GM21367 (cell line): Measurements from ENCODE around the gene MMP11.

Experiments used
- ATAC-seq: cut with Tn5 transposase; IDR thresholded peaks from one replicate; pipeline ENCODE4 v1.9.1; 2021; ENCODE audit not compliant: unreplicated experiment

The MMP11 gene

DNA sequence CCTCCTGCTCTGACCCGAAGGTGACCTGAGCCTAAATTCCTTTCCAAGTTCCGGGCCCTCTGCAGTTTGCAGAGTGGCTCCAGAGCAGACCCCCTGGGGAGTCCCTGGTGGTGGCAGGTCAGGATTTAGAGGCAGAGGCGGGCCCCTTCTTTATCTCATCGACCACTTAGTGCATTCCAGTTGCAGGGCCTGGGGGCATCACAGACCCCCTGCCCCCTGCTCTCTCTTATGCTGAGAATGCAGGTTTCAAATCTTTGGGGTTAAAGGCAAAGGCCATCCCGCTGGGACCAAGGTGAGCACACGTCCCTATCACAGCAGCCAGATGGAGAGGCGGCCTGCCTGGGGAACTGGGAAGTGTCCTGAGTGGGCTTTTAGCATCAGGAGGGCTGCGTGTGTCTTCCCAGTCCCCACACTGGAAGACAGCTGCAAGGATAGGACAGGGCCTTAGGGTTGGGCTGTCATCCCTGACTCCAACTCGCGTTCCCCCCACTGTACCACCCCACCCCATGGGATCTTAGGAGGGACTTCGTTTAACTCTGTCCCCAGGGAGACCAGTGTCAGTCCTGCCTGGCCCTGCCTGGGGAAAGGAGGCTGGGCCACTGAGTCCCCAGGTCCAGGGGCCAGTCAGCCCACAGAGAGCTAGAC lies 54.8 kb downstream of the MMP11 start:
- ATAC-seq: no peak

DNA sequence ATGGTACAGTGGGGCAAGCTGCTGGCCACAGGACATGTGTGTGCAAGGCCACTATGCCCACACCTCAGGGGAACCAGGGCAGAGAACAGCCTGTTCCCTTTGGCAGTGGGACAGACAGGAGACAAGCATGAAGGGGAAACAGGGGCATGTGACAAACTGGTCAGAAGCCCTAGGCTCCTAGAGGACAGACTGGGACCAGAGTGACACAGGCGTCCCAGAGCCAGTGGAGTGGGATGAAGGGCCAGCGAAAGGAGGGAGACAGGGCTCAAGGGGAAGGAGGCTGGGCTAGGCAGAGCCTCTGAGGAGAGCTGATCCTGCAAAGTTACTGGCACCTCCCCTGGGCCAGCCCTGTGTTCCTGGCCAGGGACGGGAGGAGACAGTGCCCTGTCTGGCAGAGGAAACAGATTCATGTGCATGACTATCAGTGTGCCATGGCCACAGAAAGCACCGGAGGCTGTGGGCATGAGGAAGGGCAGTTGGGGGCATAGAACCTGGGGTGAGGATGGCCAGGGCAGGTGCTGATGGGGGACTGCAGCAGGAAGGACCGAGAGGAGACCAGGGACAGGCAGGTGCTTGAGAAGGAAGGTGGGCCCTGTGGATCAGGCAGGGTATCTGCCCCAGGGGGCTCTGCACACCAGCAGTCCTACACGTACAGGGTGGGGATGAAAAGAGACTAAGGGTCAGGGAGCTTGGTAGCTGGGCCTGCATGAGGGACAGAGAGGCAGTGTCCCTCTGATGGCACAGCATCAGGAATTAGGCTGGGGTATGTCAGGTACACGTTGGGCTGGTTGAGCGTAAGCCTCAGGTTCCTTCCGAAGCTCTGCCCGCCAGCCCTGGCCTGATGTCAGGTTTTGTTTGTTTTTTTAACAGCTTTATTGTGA lies 56.4 kb downstream of the MMP11 start:
- ATAC-seq: no peak

DNA sequence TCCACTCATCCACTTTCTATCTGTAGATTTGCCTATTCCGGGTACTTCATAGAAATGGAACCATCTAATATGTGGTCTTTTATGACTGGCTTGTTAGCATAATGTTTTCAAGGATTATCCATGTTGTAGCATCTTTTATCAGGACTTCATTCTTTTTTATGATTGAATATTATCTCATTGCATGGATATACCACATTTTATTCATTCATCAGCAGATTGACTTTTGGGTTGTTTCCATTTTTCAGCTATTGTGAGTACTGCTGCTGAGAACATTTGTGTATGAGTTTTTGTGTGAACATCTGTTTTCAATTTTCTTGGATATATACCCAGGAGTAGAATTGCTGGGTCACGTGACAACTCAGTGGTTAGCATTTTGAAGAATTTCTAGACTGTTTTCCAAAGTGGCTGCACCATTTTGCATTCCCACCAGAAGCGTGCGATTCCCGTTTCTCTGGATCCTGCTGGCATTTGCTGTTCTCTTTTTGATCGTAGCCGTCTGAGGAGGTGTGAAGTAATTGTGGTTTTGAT lies 57.3 kb downstream of the MMP11 start:
- no peak for ATAC-seq

DNA sequence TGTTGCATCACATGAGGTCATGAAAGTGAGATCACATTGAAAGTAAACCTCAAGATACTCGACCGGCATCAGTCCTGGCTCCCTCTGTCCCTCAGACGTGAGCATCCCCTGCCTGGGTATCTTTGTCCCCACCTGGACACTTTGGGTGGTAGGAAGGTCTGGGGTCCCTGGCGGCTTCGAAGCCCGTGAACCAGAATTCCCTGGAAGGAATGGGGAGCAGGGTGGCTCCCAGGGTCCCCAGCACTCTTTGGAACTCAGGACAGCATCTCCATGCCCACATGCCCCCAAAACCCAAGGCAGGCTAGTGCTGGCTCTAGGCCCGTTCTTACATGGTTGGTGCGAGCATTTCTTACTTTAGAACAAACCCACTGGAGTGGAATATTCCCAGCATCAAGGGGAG lies 58.6 kb downstream of the MMP11 start:
- no peak for ATAC-seq

DNA sequence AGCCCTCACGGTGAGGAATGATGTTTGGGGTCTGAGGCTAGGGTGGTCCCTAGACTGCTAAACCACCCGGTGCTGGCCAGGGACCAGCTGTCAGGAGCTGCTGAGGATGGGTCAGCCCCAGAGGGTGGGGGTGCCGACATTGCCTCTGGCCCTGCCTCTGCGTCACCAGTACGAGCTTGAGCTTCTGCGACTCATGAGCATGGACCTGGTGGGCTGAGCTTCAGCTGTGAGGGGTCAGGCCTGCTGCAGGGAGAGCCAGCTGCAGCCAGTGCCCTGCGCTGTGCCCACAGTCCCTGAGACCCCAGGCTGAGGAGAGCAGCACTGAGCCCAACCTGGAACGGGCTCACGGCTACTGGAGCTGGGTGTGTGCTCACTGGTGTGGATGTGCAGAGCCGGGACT lies 59.1 kb downstream of the MMP11 start:
- no peak for ATAC-seq

DNA sequence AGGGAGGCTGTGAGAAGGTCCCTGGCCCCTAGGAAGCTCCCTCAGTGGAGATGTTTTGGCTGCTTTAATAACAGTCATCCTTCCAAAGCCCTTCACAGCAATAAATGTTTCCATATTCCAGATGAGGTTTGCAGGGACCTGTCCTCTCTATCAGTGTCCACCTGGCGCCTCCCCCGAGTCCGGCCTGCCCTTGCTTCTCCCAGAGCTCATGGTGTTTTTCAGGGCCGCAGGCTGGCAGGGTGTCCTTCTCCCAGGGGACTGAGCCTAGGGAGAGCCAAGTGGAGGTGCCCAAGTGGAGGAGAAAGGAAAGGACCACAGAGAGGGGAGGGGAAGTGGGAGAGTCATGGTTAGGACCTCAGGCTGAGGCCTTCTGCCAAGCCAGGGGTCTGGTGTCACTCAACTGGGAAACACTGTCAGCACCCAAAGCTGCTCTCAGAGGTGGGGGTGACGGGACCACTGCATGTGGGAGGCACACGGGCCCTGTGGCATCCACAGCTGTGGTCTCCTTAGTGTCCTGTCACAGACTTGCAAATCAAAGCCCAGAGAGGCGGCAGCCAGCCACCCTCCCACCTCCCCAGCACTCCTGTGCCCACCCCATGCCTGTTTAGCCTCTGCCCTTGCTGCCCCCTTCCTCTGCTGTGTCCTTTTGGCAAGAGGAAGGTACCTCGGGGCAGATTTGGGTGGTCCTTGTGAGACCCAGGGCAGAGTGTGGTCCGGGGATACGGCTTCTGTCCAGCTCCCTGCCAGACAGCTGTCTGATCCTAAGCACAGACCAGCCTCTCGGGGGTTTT lies 59.8 kb downstream of the MMP11 start:
- no peak for ATAC-seq

DNA sequence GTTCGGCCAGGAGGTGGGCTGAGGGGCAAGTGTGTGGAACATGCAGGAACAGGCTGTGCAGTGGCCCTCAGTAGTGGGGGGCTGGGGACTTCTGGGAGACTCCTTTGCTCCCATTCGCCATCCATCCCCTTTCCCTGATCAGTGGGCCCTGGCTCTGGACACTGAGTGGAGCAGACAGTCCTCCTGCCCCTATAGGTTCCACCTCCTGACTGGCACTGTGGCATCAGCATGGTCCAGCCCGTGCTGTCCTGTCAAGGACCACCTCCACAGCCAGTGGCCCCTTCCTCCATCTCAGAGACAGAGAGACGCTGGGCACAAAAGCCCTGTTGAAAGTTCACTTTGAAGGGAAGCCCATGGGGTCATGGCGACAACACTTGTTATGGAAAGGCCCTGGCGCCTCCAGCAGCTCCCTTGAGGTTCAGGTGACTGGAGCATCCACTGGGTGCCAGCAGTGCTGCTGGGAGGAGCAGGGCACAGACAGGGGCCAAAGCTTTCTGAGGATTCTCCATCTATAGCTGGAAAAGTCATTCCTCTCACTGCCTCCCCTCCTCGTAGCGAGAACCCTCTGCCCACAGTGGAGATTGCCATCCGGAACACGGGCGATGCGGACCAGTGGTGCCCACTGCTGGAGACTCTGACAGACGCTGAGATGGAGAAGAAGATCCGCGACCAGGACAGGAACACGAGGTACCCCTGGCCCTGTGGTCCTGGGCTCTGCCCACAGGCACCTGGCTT lies 60.5 kb downstream of the MMP11 start:
- no peak for ATAC-seq
